NCI-H2196 treated with DMSO at 0.1 percent for 48 hours (cell line): ENCODE data around the gene CLIC3.
"Not testable (repeated sequence)": the region's sequence is repeated elsewhere in the genome, so short reads cannot be mapped to it uniquely, and the experiment has no call there.

Source experiments
- DNase-seq: peaks from one replicate; lab custom pipeline; 2025; ENCODE audit not compliant: unreplicated experiment; lab: John Stamatoyannopoulos, UW

CLIC3 gene

DNA sequence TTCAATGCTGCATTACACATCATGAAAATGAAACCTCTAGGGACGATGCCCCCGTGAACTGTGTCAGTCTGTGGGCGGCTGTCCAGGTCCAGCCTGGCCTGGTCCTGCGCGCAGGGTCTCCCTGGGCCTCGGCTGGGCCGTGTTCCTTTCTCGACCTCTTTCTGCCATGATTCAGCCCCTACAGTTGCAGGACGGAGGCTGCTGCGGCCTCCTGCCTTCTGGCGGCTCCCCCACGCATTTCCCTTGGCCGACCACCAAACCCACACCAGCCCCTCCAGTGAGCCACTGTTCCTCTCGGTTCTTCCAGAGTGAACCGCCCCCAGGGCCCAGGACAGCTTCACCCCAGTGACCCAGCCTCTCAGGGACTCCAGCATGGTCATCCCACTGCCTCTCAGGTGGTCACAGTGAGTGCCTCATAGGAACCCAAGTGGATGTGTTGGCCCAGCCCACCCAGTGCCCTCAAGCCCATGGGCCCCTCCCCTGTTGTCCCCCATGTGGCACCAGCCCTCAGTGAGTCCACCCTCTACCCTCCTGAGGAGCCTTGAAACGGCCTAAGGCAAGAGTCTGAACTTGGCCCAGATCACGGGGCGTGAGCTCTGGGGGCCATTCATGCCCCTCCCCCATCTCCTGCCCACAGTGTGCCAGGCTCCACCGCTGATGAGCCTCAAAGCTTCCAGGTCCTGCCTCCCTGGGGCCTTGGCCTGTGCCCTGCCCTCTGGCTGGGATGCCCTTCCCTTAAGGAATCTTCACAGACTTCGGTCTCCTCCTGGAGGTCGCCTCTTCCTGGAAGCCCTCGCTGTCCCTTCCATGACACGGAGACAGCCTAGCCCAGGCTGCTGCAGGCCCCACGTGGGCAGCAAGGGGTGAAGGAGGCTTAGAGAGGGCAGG, 10.0 kb upstream of the CLIC3 start:
- DNase-seq, result no peak

GRCh38 chr9:137004285-137004684, 7.9 kb upstream of the CLIC3 start:
- not testable (repeated sequence) for DNase-seq

GRCh38 chr9:137002646-137003041, 6.3 kb upstream of the CLIC3 start:
- DNase-seq, result no peak

DNA sequence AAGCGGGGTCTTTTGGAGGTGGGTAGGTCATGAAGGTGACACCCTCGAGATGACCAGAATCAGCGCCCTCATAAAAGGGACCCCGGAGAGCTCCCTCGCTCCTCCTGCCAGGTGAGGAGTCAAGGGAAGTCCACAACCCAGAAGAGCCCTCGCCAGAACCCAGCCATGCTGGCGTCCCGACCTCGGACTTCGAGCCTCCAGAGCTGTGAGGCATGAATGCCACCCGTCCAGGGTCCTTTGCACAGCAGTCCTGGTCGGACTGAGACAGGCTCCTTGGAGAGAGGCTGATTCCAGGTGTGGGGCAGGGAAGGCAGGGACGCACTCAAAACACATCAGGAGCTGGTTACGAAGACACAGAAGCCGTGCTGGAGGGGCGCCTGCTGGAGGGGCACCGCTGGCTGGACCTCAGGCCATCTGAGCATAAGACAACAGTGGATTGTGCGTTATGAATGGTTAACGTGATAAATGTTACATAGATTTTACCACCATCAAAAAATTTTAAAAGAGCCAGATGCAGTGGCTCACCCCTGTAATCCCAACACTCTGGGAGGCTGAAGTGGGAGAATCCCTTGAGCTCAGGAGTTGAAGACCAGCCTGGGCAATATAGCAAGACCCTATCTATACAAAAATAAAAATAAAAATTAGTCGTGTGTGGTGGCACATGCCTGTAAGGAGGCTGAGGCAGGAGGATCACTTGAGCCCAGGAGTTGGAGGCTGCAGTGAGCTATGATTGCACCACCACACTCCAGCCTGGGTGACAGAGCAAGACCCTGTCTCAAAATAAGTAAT, 5.7 kb upstream of the CLIC3 start:
- no peak for DNase-seq

- DNase-seq, result no peak
These were observed 4.0 kb upstream of the CLIC3 start for GRCh38 chr9:137000177-137000930.

DNA sequence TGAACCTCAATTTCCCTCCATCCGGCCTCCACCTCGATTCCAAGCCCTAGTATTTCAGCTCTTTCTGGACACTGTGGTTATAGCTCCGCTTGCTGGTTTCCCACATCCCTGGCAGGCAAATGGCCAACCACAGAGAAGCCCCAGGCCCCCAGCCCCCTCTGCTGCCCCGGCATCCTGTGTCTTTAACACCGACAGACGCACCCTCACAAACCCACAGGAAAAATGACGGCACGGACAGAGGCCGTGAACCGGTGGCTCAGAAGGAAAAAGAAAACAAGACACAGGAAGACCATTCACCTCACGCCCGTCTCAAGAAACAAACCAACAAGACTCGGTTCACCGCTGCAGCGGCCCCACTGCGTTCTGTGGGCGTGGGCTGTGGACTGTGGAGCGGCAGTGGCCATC, 1.5 kb upstream of the CLIC3 start:
- DNase-seq, result no peak

- no peak for DNase-seq
These were observed 1.0 kb upstream of the CLIC3 start for GRCh38 chr9:136997371-136997770.

GRCh38 chr9:136995772-136996311, 526 bp downstream of the CLIC3 start:
- DNase-seq, result no peak

GRCh38 chr9:136995362-136995761, 1.0 kb downstream of the CLIC3 start:
- no peak for DNase-seq

- no peak for DNase-seq
These were observed 1.5 kb downstream of the CLIC3 start for GRCh38 chr9:136994888-136995230.

- no peak for DNase-seq
These were observed 2.0 kb downstream of the CLIC3 start for GRCh38 chr9:136994180-136994887.

- no peak for DNase-seq
These were observed 3.5 kb downstream of the CLIC3 start for GRCh38 chr9:136992819-136993369.

- peak; percentile 73 for DNase-seq
These were observed 4.2 kb downstream of the CLIC3 start, which contains the start of gene PAXX for GRCh38 chr9:136991993-136992818. Gene PAXX (plus strand): TSS chr9:136992422. CDS start chr9:136992444, 22 bp downstream.

GRCh38 chr9:136990242-136990911, 6.0 kb downstream of the CLIC3 start:
- no peak for DNase-seq

DNA sequence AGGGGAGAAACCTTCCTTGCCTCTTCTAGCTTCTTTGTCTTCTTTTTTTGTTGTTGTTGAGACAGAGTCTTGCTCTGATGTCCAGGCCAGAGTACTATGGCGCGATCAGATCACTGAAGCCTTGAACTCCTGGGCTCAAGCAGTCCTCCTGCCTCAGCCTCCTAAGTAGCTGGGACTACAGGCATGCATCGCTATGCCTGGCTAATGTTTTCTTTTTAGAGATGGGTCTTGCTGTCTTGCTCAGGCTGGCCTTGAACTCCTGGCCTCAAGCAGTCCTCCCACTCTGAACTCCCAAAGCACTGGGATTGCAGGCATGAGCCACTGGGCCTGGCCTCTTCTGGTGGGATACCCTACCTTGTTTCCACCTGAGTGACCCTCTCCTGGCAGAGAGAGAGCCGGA, 7.5 kb downstream of the CLIC3 start:
- DNase-seq, result no peak

DNA sequence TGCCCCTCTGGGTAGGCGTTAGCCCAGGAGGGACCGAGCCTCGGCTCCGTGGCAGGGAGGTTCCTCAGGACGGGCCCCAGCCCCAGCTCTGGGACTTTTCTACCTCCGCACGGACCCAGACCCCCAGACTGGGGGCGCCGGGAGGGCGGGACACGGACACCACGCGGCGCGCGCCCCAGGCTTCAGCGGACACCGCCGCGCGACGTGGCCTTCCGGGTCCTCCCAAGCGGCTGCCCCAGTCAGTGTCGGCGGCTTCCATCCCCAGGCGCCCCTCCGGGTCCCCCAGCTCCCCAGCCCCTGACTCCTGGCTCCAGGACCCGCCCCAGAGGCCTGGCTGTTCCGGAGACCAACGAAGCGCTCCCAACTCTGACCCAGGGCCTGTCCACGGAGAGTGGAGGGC, 10.5 kb downstream of the CLIC3 start:
- no peak for DNase-seq

DNA sequence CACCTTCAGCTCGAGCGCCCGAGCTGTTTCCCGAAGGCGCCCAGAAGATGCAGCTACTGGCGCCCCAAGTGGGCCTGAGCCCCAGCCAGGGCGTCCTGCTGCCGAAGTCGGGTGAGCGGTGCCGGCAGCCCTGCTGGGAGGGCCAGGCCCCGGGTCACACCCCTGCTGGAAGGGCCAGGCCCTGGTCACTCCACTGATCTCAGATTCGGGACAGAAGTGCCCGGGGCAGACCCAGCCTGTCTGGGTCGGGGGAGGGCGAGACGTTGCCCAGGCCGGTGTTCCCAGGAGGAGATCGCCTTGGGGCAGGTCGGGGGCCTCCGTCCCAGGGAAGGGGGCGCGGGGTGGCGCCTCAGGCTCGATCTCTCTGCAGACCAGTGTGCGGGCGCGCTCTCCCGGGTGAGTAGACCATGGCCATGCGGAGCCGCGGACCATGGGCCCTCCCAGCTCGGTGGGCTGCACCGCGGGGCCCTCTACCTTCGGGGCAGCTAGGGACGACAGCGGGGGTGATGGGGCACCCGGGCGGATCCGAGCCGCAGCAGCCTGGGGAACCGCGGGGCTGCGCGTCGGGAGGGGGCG, 11.3 kb downstream of the CLIC3 start:
- no peak for DNase-seq

- no peak for DNase-seq
These were observed 11.8 kb downstream of the CLIC3 start for GRCh38 chr9:136984464-136985026.
